ENCODE results near the gene DMRT3.

DNA sequence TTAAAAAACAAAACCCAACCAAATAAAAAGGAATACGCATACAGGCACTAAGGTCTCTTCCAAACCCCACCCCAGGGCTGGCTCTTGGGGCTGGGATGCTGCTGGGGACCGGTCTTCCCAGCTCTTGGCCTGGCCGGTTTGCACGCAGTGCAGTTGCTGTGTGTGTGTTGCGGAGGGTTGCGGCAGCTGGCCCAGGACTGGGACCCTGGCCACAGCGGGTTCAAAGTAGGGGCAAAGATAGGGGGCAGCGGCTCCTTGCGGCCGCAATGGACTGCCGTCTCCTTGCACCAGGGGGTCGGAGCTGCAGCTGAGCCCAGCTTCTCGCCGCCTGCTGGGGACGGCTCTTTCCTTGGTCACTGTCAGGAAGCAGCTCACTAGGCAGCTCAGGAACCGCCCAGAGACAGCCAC is 5.0 kb downstream of the DMRT3 start:
- no peak for TF ChIP-seq FOXM1 (IDR thresholded peaks at IDR 0.05; ENCODE audit: low read depth)
- TF ChIP-seq FOXM1 (CRISPR knock-in tag; IDR thresholded peaks at IDR 0.05; ENCODE audit: low read depth): no peak
- TF ChIP-seq YBX1 (IDR thresholded peaks at IDR 0.05): no peak
- no peak for TF ChIP-seq ZNF431 (CRISPR knock-in tag; IDR thresholded peaks at IDR 0.05)
- no peak for TF ChIP-seq CHD2 (IDR thresholded peaks at IDR 0.05; ENCODE audit: low read depth, low read length)
- TF ChIP-seq MYNN (IDR thresholded peaks at IDR 0.05): no peak
- TF ChIP-seq MYNN (CRISPR knock-in tag; IDR thresholded peaks at IDR 0.05): no peak
- TF ChIP-seq SUPT5H (IDR thresholded peaks at IDR 0.05): no peak
- TF ChIP-seq HDAC8 (tag; IDR thresholded peaks at IDR 0.05): no peak

All from K562 (cell line).